GM03348 (cell line): ENCODE measurements around the gene NEAT1.
A peak's percentile ranks its signal among the peaks of the same experiment; 100 is the strongest.

ENCODE experiments used
- DNase-seq: peaks from one replicate; pipeline ENCODE4 v3.0.0; 2012; ENCODE audit warnings: low spot score

The NEAT1 gene

GRCh38 chr11:65389294-65389980, 33.2 kb upstream of the NEAT1 start:
- no peak for DNase-seq

GRCh38 chr11:65390099-65390941, 32.3 kb upstream of the NEAT1 start:
- peak; percentile 63 for DNase-seq

- peak; percentile 55 for DNase-seq
Observed at GRCh38 chr11:65390996-65391395, 31.6 kb upstream of the NEAT1 start.

GRCh38 chr11:65392186-65392829, 30.3 kb upstream of the NEAT1 start:
- no peak for DNase-seq

GRCh38 chr11:65392899-65393298, 29.7 kb upstream of the NEAT1 start:
- no peak for DNase-seq

GRCh38 chr11:65393513-65394079, 29.0 kb upstream of the NEAT1 start:
- DNase-seq: no peak

GRCh38 chr11:65394125-65394536, 28.5 kb upstream of the NEAT1 start:
- no peak for DNase-seq

GRCh38 chr11:65395961-65396530, 26.6 kb upstream of the NEAT1 start:
- no peak for DNase-seq

- DNase-seq: no peak
Observed at GRCh38 chr11:65396769-65397745, 25.5 kb upstream of the NEAT1 start.

GRCh38 chr11:65398362-65398910, 24.2 kb upstream of the NEAT1 start:
- no peak for DNase-seq

- DNase-seq: no peak
Observed at GRCh38 chr11:65399249-65399648, 23.3 kb upstream of the NEAT1 start.

- no peak for DNase-seq
Observed at GRCh38 chr11:65399845-65400244, 22.8 kb upstream of the NEAT1 start.

GRCh38 chr11:65400307-65401072, 22.1 kb upstream of the NEAT1 start:
- no peak for DNase-seq

GRCh38 chr11:65401073-65401802, 21.4 kb upstream of the NEAT1 start:
- no peak for DNase-seq

- DNase-seq: no peak
Observed at GRCh38 chr11:65401803-65402248, 20.8 kb upstream of the NEAT1 start.

- no peak for DNase-seq
Observed at GRCh38 chr11:65402790-65403189, 19.8 kb upstream of the NEAT1 start.

GRCh38 chr11:65403607-65404121, 18.9 kb upstream of the NEAT1 start:
- DNase-seq: no peak

GRCh38 chr11:65404210-65404609, 18.4 kb upstream of the NEAT1 start:
- DNase-seq: no peak
